Measurements from ENCODE around the gene SLC9A2.

DNA sequence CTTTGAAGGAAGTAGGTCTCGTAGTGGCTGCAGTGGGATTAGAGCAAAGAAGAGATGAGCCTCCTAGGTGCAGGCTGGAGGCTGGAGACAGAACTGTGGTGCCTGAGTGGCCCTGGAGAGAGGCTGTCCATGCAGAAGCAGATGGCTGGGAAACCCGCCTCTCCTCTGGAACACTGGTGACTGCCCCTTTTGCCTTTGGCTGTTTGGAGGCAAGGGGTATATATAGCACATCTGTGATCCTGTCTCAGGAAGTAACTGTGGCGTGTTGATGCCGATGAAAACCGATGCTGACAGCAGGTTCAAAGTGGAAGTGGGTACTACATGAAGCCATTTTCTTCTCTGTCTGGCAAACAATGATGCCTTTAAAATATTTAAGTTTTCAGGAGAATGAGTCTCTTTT, 43.5 kb downstream of the SLC9A2 start:
- TF ChIP-seq, protein P1, sequence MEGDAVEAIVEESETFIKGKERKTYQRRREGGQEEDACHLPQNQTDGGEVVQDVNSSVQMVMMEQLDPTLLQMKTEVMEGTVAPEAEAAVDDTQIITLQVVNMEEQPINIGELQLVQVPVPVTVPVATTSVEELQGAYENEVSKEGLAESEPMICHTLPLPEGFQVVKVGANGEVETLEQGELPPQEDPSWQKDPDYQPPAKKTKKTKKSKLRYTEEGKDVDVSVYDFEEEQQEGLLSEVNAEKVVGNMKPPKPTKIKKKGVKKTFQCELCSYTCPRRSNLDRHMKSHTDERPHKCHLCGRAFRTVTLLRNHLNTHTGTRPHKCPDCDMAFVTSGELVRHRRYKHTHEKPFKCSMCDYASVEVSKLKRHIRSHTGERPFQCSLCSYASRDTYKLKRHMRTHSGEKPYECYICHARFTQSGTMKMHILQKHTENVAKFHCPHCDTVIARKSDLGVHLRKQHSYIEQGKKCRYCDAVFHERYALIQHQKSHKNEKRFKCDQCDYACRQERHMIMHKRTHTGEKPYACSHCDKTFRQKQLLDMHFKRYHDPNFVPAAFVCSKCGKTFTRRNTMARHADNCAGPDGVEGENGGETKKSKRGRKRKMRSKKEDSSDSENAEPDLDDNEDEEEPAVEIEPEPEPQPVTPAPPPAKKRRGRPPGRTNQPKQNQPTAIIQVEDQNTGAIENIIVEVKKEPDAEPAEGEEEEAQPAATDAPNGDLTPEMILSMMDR (IDR thresholded peaks at IDR 0.05): no peak
- TF ChIP-seq EZH2 (IDR thresholded peaks at IDR 0.05; ENCODE audit: borderline replicate concordance, insufficient read depth, low read depth, low read length, poor library complexity, severe bottlenecking): no peak

All from B cell (primary cell).